ENCODE results near the gene LRTM2.

GRCh38 chr12:1797991-1798640, 22.2 kb upstream of the LRTM2 start:
- TF ChIP-seq, protein P1, sequence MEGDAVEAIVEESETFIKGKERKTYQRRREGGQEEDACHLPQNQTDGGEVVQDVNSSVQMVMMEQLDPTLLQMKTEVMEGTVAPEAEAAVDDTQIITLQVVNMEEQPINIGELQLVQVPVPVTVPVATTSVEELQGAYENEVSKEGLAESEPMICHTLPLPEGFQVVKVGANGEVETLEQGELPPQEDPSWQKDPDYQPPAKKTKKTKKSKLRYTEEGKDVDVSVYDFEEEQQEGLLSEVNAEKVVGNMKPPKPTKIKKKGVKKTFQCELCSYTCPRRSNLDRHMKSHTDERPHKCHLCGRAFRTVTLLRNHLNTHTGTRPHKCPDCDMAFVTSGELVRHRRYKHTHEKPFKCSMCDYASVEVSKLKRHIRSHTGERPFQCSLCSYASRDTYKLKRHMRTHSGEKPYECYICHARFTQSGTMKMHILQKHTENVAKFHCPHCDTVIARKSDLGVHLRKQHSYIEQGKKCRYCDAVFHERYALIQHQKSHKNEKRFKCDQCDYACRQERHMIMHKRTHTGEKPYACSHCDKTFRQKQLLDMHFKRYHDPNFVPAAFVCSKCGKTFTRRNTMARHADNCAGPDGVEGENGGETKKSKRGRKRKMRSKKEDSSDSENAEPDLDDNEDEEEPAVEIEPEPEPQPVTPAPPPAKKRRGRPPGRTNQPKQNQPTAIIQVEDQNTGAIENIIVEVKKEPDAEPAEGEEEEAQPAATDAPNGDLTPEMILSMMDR (conservative IDR thresholded peaks at IDR 0.05; ENCODE audit: low read depth, low read length), result no peak
- no peak for TF ChIP-seq EZH2 (IDR thresholded peaks at IDR 0.05; ENCODE audit: low read length, unreplicated experiment)
- TF ChIP-seq EZH2phosphoT487 (IDR thresholded peaks at IDR 0.05; ENCODE audit: borderline replicate concordance, low read length), result no peak

Data from PC-3 (cell line).